Esophagus muscularis mucosa (tissue), 4 donors: ENCODE data around the gene ELP4. TPM values are rescaled to one million over a fixed set of nuclear protein-coding genes. Genes with fewer than 3 reads are reported as not detected.

Experiments used
- DNase-seq: peaks from one replicate; pipeline ENCODE4 v3.0.0-alpha.2; 2017; ENCODE audit errors: extremely low spot score
- H3K27ac ChIP-seq, 4 donors: fragments of 200-600 bp; sonication (generic); replicated peaks in 1 of 4; 1 replicate in 3 of 4; 2 replicates in 1 of 4; pipeline ENCODE4 v1.5.1; 2016 to 2019; ENCODE audit warnings: mild to moderate bottlenecking in 1 of 4
- H3K27me3 ChIP-seq, 4 donors: fragments of 200-600 bp; sonication (generic); one replicate each; pipeline versions ENCODE4 v1.5.1 to v1.6.0; 2016 to 2019
- H3K36me3 ChIP-seq, 4 donors: fragments of 200-600 bp; sonication (generic); one replicate each; pipeline ENCODE4 v1.5.1; 2016 to 2019
- H3K4me1 ChIP-seq, 4 donors: fragments of 200-600 bp; sonication (generic); one replicate each; pipeline ENCODE4 v1.5.1; 2016 to 2019
- H3K4me3 ChIP-seq, 4 donors: fragments of 200-600 bp; sonication (generic); 1 replicate in 2 of 4; 2 replicates in 2 of 4; pipeline ENCODE4 v1.5.1; 2016 to 2019; ENCODE audit warnings: mild to moderate bottlenecking in 4 of 4, moderate library complexity in 1 of 4
- H3K9me3 ChIP-seq, 4 donors: fragments of 200-600 bp; sonication (generic); 1 replicate in 3 of 4; 2 replicates in 1 of 4; pipeline ENCODE4 v1.5.1; 2016 to 2019
- EP300 ChIP-seq: sonication (generic); formaldehyde crosslinking; IDR thresholded peaks from one replicate; pipeline ENCODE4 v1.6.1; 2017; ENCODE audit warnings: antibody characterized with exemption
- POLR2A ChIP-seq: fragments of 450-650 bp; IDR thresholded peaks from one replicate; pipeline ENCODE4 v1.6.1; 2017; ENCODE audit warnings: antibody characterized with exemption, moderate library complexity, mild to moderate bottlenecking, low read depth
- POLR2AphosphoS5 ChIP-seq, 2 donors: sonication (generic); formaldehyde crosslinking; IDR thresholded peaks; one replicate each; pipeline ENCODE4 v1.6.1; 2017; ENCODE audit warnings: antibody characterized with exemption in 2 of 2
- WGBS: methylation state at CpG from one replicate; pipeline ENCODE4 v1.1.5; 2018; 5-methylcytosine and 5-hydroxymethylcytosine counted together
- intact Hi-C: fragments of 100-400 bp; cut with DNase I; formaldehyde crosslinking; loops from one replicate; pipeline ENCODE4 v1.15.1; 2023
- total RNA-seq, 4 donors: library from RNA; depleted of rRNA; stranded (reverse); fragments of >200 nt; gene quantifications; one replicate each; pipeline versions ENCODE4 v1.1.0 to v1.2.1, GENCODE V29; 2016
- TF ChIP-seq, protein P1 (sequence below), 3 experiments: fragments of 200-600 bp in 2 of 3; fragments of 450-650 bp in 1 of 3; sonication (generic) in 2 of 3; IDR thresholded peaks; one replicate each; pipeline ENCODE4 v1.5.1; 2017 to 2019; ENCODE audit warnings: antibody characterized with exemption in 3 of 3, mild to moderate bottlenecking in 2 of 3, moderate library complexity in 1 of 3

Gene ELP4
- total RNA-seq, 4 donors from 2014 or later: 18.1 to 25.5 (median 19.2) TPM

GRCh38 chr11:31651208-31651607 is 141.6 kb downstream of the ELP4 start:
- DNase-seq: no peak
- no peaks in the 10 kb centered on the region for H3K27me3 ChIP-seq
- peaks cover 0 to 5% (median 0%) of the 10 kb centered on the region in 4 donors for H3K36me3 ChIP-seq
- no peak for TF ChIP-seq POLR2AphosphoS5 (IDR thresholded peaks at IDR 0.05)
- TF ChIP-seq POLR2A: no peak
- no peak for TF ChIP-seq EP300
- TF ChIP-seq, protein P1, sequence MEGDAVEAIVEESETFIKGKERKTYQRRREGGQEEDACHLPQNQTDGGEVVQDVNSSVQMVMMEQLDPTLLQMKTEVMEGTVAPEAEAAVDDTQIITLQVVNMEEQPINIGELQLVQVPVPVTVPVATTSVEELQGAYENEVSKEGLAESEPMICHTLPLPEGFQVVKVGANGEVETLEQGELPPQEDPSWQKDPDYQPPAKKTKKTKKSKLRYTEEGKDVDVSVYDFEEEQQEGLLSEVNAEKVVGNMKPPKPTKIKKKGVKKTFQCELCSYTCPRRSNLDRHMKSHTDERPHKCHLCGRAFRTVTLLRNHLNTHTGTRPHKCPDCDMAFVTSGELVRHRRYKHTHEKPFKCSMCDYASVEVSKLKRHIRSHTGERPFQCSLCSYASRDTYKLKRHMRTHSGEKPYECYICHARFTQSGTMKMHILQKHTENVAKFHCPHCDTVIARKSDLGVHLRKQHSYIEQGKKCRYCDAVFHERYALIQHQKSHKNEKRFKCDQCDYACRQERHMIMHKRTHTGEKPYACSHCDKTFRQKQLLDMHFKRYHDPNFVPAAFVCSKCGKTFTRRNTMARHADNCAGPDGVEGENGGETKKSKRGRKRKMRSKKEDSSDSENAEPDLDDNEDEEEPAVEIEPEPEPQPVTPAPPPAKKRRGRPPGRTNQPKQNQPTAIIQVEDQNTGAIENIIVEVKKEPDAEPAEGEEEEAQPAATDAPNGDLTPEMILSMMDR (IDR thresholded peaks at IDR 0.05): no peak
- H3K4me3 ChIP-seq: no peak overlapping the region
- intact Hi-C loops: no loop called here
- H3K27ac ChIP-seq: no peak overlapping the region
- H3K9me3 ChIP-seq: no peaks in the 10 kb centered on the region
- peaks cover 0 to 4% (median 2%) of the 10 kb centered on the region in 4 donors for H3K4me1 ChIP-seq

DNA sequence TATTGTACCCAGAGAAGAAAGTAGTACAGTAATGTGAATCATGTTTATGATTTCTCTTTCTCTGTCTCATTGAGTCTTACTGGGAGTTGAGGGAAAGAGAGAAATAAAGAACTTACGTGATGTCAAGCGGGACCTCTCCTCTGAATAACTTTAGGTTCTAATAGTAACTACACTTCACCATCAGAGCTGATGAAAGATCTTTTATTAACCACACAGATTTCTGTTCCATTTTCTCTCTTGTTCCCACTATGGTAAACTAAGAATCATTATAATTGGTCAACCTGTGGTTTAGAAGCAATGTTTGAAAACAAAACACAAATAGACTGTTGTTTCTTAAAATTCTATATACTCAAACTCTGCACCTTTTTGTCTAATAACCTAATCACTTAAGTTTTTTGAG is 142.3 kb downstream of the ELP4 start:
- 98% methylated on average over 2 of the region's 2 CpGs for WGBS
- intact Hi-C loops: no loop called here
- no peaks in the 10 kb centered on the region for H3K27me3 ChIP-seq
- no peaks in the 10 kb centered on the region for H3K4me1 ChIP-seq
- peaks cover 0 to 5% (median 0%) of the 10 kb centered on the region in 4 donors for H3K36me3 ChIP-seq
- no peaks in the 10 kb centered on the region for H3K9me3 ChIP-seq
- no peak for TF ChIP-seq POLR2A
- TF ChIP-seq, protein P1 (IDR thresholded peaks at IDR 0.05): no peak
- no peak overlapping the region for H3K27ac ChIP-seq
- no peak for DNase-seq
- no peak overlapping the region for H3K4me3 ChIP-seq

DNA sequence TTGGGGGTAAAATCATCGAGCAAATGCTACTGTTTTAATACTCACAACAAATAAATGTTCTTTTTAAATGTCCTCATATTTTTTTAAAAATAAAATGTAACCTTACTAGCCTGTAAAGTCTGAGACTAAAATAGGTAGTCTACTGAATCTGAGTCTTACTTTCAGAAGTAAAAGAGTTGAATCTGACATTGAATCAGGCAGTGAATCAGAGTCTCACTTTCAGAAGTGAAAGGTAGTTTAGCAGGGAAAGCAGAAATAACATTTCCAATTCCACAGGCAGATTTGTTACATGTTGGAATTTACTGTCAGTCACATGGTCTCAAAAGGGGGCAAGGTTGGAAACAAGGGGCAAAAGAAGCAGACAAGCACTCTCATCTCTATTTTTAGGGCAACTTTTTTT is 143.0 kb downstream of the ELP4 start:
- Histone ChIP-seq H3K4me1 (no peaks in the 10 kb centered on the region), H3K9me3 (no peaks in the 10 kb centered on the region), H3K27me3 (no peaks in the 10 kb centered on the region), H3K4me3 (no peak overlapping the region), H3K36me3 (peaks cover 0 to 5% (median 0%) of the 10 kb centered on the region in 4 donors), H3K27ac (no peak overlapping the region)
- 91% methylated on average over 1 of the region's 1 CpG for WGBS
- no peak for DNase-seq
- TF ChIP-seq POLR2A (no peak), EP300 (no peak), POLR2AphosphoS5 (IDR thresholded peaks at IDR 0.05) (no peak)
- TF ChIP-seq, protein P1 (IDR thresholded peaks at IDR 0.05): no peak
- intact Hi-C loops: no loop called here

DNA sequence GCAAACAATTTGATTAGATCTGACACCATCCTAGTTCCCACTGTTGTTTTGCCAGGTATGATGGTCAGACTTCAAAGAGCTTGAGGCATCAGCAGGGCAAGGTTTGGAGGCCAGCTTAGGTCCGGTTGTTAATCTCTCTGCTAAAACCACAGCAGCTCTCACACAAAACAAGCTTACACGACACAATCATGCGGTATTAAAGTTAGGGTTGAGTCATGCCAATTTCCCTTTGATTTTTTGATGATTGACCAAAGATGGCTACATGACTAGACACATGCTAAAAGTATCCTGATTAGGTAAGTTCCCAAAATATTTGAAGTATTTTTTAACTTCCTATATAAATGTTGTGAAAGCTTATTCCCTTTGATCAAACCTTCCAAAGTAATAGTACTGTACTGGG is 145.9 kb downstream of the ELP4 start:
- no peak for DNase-seq
- Histone ChIP-seq H3K9me3 (no peaks in the 10 kb centered on the region), H3K4me3 (no peak overlapping the region), H3K4me1 (no peaks in the 10 kb centered on the region), H3K27me3 (no peaks in the 10 kb centered on the region), H3K36me3 (no peaks in the 10 kb centered on the region), H3K27ac (no peak overlapping the region)
- WGBS: 87% methylated on average over 3 of the region's 3 CpGs
- TF ChIP-seq POLR2AphosphoS5 (IDR thresholded peaks at IDR 0.05): no peak
- TF ChIP-seq, protein P1 (IDR thresholded peaks at IDR 0.05): no peak
- no peak for TF ChIP-seq POLR2A
- TF ChIP-seq EP300: no peak
- intact Hi-C loops: no loop called here

DNA sequence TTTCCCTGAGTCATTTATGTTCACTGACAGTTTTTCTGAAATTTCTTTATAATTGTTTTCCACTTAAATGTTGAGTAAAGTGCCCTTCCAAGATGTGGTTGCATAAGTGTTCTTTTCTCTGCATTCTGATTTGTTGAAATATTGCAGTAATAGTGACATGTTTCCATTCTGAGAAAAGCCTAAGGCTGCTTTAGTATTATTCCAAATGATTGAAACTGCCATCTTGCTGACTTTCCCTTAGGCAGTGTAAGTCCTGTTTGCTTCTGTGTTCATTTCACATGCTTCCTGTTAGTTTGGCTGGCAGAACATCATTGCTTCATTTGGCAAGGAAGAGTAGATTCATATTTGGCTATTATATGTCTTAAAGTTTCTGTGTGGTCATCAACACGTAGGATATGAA is 146.5 kb downstream of the ELP4 start:
- TF ChIP-seq, protein P1 (IDR thresholded peaks at IDR 0.05): no peak
- TF ChIP-seq POLR2A (no peak), POLR2AphosphoS5 (IDR thresholded peaks at IDR 0.05) (no peak), EP300 (no peak)
- Histone ChIP-seq H3K27ac (no peak overlapping the region), H3K4me3 (no peak overlapping the region), H3K9me3 (no peaks in the 10 kb centered on the region), H3K27me3 (no peaks in the 10 kb centered on the region), H3K4me1 (no peaks in the 10 kb centered on the region), H3K36me3 (no peaks in the 10 kb centered on the region)
- WGBS: 76% methylated on average over 1 of the region's 1 CpG
- DNase-seq: no peak
- intact Hi-C loops: no loop called here
